Astrocyte of the cerebellum (primary cell): ENCODE measurements around the gene POLR1D.

Experiments
- DNase-seq: peaks from one replicate; pipeline ENCODE4 v3.0.0-alpha.2; 2011; ENCODE audit warnings: low read depth
- H3K4me3 ChIP-seq: 2 replicates; pipeline ENCODE4 v1.5.1; 2011; ENCODE audit warnings: mild to moderate bottlenecking, low read depth, low read length, moderate library complexity
- in situ Hi-C: cut with HindIII; loops from 2 replicates; pipeline ENCODE4 v1.10.0; 2017; ENCODE audit warnings: low sequenced_read_pairs
- TF ChIP-seq, protein P1 (sequence below): IDR thresholded peaks from 2 replicates; pipeline ENCODE4 v1.5.1; 2012; ENCODE audit warnings: low read length, low read depth, moderate library complexity, mild to moderate bottlenecking; ENCODE audit errors: missing control alignments

Gene POLR1D

DNA sequence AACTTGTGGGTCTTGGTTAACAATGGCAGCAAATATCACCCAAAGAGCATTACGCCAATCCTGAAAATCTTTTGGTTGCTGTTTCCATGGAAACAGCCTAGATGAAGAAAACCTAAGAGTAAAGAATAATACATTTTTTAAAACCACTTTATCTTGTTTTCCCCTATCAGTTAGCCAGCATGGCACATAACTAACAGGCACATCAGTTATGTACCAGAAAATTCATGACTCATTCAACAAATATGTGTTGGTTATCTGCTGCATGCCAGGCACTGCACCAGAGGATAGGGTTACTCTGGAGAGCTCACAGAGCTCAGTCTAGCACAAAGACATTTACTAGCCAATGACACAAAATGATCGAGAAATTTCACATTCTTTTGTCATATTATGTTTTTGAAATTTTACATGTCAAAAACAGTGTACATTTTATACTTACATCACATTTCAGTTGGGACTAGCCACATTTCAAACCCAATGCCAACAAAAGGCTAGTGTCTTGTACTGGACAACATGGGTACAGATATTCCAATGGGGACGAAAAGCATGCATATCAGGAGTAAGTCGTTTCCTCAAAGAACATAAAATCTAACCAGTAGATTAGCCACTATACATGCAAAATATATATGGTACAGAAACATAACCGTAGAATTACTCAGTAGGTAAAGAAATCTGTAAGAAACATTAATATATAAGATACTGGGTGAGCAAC is 21.7 kb upstream of the POLR1D start:
- peak; percentile 75 for DNase-seq
- H3K4me3 ChIP-seq = no peak overlapping the region
- in situ Hi-C loops = no loop called here
- TF ChIP-seq, protein P1, sequence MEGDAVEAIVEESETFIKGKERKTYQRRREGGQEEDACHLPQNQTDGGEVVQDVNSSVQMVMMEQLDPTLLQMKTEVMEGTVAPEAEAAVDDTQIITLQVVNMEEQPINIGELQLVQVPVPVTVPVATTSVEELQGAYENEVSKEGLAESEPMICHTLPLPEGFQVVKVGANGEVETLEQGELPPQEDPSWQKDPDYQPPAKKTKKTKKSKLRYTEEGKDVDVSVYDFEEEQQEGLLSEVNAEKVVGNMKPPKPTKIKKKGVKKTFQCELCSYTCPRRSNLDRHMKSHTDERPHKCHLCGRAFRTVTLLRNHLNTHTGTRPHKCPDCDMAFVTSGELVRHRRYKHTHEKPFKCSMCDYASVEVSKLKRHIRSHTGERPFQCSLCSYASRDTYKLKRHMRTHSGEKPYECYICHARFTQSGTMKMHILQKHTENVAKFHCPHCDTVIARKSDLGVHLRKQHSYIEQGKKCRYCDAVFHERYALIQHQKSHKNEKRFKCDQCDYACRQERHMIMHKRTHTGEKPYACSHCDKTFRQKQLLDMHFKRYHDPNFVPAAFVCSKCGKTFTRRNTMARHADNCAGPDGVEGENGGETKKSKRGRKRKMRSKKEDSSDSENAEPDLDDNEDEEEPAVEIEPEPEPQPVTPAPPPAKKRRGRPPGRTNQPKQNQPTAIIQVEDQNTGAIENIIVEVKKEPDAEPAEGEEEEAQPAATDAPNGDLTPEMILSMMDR = no peak

DNA sequence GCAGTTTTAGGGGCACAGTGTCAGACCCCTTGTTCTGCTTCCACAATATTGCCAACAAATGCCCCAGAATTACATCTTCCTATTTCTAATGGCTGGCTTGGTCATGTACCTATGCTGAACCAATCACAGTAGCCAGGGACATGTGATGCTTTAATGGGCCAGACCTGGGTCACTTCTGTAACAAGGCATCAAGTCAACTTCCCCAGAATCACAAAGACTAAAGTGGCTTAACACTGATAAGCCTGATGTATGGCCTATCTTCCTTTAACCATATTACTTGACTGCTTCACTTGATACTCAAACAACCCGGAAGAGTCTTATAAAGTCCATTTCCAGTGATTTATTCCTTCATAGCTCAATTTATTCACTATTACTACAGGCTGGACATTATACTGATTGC is 21.0 kb upstream of the POLR1D start:
- no peak for DNase-seq
- in situ Hi-C loops = no loop called here
- no peak overlapping the region for H3K4me3 ChIP-seq
- TF ChIP-seq, protein P1 = no peak

DNA sequence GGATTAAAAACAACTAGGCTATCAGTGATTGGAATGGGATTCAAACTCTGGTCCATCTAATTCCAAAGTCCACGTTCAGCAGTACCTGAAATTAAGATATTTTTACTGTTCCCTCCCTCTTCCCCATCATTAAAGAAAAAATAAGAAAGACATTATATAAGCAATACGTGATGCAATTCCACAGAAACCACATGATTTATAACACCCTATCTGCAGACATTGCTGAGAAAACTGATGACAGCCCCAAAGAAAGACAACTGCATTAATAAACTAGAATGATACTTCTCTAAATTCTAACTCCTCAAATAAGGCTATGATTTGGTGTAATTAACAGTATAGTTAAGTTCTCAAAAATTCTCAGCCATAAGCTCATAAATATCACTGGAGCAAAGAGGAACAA is 20.5 kb upstream of the POLR1D start:
- DNase-seq = no peak
- no peak overlapping the region for H3K4me3 ChIP-seq
- TF ChIP-seq, protein P1 = no peak
- in situ Hi-C loops = no loop called here

DNA sequence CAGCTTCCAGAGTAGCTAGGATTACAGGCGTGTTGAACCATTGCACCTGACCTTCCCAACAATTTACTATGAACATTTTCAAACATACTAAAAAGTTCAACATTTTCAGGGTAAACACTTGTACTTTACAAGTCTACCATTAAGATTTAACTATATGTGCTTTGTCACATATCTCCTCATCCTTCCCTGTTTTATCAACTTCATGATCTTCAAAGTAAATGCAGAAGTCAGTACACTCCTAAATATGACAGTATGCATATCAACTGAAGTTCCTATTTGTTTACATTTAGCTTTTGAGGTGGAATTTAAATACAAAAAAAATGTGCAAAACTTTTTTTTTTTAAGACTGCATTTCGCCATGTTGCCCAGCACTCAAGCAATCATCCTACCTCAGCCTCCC is 19.9 kb upstream of the POLR1D start:
- no peak for DNase-seq
- in situ Hi-C loops = no loop called here
- H3K4me3 ChIP-seq = no peak overlapping the region
- TF ChIP-seq, protein P1 = no peak

DNA sequence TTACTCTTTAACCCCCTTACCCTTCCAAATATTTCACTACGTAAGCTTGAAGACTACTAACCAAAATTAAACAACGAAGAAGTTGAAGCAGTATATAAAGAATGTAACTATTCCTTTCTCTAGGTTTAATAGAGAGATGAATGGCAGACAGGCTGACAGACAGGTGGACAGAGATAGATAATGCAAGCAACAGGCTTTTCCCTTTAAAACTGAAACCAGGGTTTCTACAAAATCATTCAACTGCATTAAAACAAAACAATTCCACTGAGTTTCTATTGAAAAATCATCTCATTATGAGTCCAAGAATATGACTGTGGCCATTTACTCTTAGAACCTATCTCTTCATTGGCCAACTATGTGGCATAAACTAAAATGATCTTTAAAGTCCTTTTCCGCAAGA is 16.6 kb upstream of the POLR1D start:
- in situ Hi-C loops = no loop called here
- H3K4me3 ChIP-seq = no peak overlapping the region
- no peak for DNase-seq
- TF ChIP-seq, protein P1 = no peak

DNA sequence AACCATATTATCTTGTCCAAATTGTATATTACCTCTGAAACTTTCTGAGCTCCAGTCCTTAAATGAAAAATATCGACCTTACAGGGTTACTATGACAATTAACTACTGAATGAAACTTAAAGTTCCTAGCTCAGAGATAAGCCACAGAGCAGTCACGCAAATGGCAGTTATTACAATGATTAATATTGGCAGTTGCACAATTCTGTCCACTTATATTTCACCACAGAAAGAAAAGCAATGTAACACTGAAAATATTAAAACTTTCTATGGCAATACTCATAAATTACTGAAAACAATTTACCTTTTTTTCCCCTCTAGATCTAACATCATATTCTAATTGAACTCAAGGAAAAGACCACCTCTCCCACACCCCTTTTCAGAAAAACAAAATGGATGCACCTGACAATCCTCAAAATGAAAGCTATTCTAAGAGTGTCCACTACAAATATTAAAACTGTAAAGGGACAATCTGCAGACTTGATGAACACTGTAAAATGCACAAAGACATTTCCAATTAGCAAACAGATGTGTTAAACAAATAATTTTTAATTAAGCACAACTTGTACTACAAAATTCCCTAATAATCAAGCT is 16.0 kb upstream of the POLR1D start:
- no peak overlapping the region for H3K4me3 ChIP-seq
- DNase-seq = no peak
- in situ Hi-C loops = no loop called here
- TF ChIP-seq, protein P1 = no peak

DNA sequence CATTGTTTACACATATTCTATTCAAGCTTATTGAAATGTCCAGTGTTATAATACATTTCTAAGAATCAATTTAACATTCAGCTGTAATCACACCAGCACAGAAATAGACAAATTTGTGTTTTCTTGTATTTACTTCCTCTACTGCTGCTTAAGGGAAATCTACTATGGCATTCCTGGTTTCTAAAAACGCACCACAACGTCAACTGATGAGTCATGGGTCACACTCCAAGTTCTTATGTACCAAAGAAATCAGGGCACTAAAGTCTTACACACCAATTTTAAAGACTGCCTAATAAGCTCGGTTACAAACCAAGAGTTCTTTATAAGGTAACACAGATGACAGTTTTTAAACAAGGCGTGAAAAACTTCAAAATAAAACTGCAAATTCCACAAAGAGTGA is 14.6 kb upstream of the POLR1D start:
- no peak overlapping the region for H3K4me3 ChIP-seq
- TF ChIP-seq, protein P1 = no peak
- in situ Hi-C loops = no loop called here
- DNase-seq = peak; percentile 64
